ENCODE results near the gene DENND10.
A peak's percentile ranks its signal among the peaks of the same experiment; 100 is the strongest.
"Not testable (repeated sequence)": the region's sequence is repeated elsewhere in the genome, so short reads cannot be mapped to it uniquely, and the experiment has no call there.

Gene DENND10, protein sequence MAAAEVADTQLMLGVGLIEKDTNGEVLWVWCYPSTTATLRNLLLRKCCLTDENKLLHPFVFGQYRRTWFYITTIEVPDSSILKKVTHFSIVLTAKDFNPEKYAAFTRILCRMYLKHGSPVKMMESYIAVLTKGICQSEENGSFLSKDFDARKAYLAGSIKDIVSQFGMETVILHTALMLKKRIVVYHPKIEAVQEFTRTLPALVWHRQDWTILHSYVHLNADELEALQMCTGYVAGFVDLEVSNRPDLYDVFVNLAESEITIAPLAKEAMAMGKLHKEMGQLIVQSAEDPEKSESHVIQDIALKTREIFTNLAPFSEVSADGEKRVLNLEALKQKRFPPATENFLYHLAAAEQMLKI

DNA sequence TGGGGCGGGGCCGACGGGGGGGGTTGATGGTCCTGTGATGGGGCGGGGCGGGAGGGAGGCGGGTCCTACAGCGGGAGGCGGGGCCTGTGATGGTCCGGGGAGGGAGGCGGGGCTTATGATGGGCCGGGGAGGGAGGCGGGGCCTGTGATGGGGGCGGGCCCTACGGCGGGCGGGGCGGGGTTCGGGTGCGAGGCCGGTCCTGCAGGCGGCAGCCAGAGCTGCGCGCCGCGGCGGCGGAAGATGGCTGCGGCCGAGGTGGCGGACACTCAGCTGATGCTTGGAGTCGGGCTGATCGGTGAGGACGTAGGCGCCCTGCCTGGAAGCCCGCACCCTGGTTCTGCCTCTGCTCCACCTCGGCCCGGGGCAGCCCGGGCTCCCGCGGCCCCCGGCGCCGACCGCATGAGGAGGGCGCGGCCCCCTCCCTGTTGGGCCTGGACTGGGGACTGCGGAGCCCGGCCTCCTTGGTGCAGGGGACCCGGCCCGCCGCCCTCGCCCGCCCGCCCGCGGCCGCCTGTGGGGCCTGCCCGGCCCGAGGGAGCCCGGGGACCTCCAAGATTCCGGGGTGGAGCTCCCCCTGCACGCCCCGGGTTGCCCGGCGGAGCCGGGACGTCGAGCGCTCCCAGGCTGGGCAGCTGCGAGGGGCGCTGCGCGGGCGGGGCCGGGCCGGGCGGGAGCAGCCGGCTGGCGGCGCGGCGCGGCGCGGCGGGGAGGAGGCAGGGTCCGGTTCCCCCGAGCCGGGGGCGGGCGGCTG, at the start of gene DENND10:
Gene DENND10 (plus strand): TSS at position 211 of the 751 bp plus-strand sequence. CDS start 30 bp downstream, at position 241.
- peak; percentile 74 for DNase-seq

GRCh38 chr10:119055472-119055871, 48.4 kb upstream of the DENND10 start:
- no peak for DNase-seq

DNA sequence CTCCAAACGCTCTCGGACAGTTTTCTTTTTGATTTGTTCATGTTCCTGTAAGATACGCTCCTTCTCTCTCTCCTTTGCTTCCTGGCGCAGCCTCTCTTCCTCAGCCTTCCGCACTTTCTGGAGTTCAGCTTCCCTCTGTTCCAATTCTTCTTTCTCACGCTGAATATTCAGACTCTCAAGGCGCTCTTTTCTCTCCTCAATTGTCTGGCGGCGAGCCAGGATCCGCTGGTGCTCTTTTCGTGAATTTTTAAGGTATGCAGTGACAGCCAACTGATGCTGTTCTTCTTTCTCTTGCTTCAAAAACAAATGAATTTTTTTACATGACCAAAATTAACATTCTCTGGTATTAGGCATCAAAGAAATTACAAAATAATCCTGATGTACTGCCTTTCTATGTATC, 45.9 kb upstream of the DENND10 start:
- no peak for DNase-seq

- no peak for DNase-seq
These were observed 44.4 kb upstream of the DENND10 start for GRCh38 chr10:119059557-119059956.

- DNase-seq = no peak
These were observed 43.8 kb upstream of the DENND10 start for GRCh38 chr10:119060107-119060506.

DNA sequence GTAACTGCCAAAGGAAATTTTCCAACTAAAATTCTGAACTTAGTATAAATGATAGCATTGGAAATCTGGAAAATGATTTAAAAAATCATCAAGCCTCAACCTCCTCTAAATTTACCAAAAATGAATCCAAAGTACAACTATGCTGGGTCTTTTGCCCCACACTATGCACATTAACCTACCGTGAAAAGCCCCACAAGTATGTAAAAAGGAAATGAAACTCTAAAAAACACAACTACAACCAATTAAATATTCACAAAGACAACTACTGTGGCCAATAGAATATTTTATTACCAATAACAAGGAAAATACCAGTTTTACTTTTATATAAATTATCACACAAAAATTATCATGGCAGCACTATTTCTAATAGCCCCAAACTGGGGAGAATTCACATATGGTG, 42.6 kb upstream of the DENND10 start:
- DNase-seq = no peak

DNA sequence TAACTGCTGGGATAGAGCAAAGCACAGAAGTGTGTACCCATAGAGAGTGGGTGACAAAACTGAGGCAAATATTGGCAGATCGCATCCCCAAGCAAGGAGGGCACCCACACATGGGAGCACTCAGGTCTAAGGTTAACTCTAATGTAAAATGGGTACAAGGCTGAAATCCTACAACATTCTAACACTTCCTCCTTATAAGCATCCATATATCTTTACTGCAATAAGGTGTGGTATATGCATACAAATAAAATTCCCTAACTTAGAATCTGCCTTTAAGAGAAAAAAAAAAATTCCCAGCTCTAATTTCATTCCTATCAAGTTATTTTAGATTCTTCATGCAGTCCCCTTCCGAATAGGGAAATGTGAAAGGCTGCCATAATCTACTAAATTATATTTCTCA, 42.0 kb upstream of the DENND10 start:
- DNase-seq = no peak

- no peak for DNase-seq
These were observed 33.3 kb upstream of the DENND10 start for GRCh38 chr10:119070395-119071165.

GRCh38 chr10:119073584-119073983, 30.3 kb upstream of the DENND10 start:
- DNase-seq = no peak

DNA sequence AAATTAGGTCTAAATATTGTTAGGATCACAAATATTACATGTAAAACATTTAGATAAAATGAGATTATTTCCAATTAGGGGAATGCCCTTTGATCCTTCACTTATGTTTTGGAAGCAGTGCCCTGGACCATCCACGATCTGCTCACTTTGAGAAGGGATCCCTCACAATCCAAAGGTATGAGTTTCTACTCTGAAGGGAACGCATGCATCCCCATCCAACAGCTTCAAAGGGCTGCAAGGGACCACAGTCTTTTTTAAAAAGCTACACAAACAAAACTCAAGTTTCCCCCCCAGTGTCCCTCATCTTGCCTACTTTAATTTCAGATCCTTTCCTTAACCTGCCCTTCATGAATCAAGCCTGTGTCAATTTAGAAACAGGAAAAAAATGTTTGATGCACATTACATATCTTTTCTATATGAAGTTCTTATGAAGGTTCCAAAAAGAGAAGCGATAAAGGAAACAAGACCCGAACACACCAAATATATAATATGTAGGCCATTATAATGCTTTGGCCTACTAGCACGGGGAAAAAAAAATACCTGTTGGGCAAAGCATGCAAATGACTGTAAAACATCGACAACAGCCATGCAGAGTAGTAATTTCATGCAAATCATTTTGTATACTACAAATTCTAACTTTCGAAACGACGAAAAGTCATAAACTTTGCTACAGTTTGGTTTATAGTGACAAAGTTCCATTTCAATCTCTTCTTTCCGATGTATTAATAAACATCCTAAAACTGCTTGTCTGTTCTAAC, 25.3 kb upstream of the DENND10 start:
- no peak for DNase-seq

GRCh38 chr10:119079599-119080520, 24.1 kb upstream of the DENND10 start:
- peak; percentile 79 for DNase-seq

- DNase-seq = peak; percentile 92
These were observed 23.2 kb upstream of the DENND10 start, which contains the start of gene EIF3A for GRCh38 chr10:119080521-119081259. Gene EIF3A, minus strand, starts transcription at chr10:119080817. Its CDS starts 141 bp downstream, at chr10:119080676.

- DNase-seq = no peak
These were observed 19.0 kb upstream of the DENND10 start for GRCh38 chr10:119084896-119085295.

- no peak for DNase-seq
These were observed 16.5 kb upstream of the DENND10 start for GRCh38 chr10:119087271-119087882.

DNA sequence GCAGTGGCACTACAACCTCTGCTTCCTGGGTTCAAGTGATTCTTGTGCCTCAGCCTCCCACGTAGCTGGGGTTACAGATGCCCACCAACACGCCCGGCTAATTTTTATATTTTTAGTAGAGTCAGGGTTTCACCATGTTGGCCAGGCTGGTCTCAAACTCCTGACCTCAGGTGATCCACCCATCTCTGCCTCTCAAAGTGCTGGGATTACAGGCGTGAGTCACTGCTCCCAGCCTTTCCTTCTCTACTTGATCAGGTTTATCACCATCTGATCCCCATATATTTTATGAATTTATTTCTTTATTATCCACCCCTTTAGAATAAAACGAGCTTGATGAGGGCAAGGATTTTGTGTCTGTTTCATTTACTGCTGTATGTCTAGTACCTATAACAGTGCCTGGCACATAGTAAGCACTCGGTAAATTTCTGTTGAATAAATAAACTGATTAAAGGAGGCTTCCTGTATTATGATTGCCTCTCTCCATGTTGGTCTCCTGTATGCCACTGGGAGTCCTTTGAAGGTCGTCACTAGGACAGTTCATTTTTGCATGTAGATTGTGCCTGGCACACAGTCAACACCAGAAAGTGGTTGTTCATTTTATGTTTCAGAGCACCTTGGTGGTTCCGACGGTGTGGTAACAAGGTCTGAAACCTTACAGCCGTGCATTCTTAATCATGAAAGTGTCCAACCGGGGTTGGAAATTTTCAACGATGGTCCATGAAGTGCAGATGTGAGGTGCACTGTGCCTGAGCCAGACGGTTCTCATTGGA, 13.7 kb upstream of the DENND10 start:
- no peak for DNase-seq

DNA sequence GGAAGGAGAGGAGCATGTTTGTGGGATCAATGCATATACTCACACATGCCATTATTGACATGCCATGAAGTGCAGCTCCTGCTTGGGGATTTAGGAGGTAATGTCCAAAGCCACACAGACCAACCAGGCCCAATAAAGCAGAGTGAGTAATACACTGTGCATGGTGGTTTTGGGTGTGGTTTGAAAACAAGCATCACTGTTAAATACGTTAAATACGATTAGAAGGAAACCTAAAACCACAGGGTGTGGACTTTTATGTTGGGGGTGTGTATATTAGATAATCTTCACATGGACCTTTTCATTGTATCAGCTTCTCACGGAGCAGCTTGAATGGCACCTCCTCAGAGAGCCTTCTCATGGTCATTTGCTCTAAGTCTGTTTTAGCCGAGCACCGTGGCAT, 12.9 kb upstream of the DENND10 start:
- peak; percentile 78 for DNase-seq

DNA sequence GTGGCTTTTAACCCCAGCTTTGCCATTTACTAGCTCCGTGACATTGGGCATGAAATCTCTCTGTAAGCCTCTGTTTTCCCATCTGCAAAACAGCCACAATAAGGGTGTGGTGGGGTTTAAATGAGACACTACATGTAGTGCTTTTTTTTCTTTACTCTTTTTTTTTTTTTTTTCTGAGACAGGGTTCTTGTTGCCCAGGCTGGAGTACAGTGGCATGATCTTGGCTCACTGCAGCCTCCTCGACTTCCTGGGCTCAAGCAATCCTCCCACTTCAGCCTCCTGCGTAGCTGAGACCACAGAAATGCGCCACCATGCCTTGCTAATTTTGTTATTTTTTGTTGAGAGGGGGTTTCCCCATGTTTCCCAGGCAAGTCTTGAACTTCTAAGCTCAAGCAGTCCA, 8.3 kb upstream of the DENND10 start:
- no peak for DNase-seq

- DNase-seq = not testable (repeated sequence)
These were observed 7.1 kb upstream of the DENND10 start for GRCh38 chr10:119096641-119097415.

GRCh38 chr10:119098576-119098975, 5.3 kb upstream of the DENND10 start:
- no peak for DNase-seq

All from EL (cell line).